ENCODE measurements around the gene TMEM150B. TPM values are rescaled to one million over a fixed set of nuclear protein-coding genes. Genes with fewer than 3 reads are reported as not detected.
A peak's percentile ranks its signal among the peaks of the same experiment; 100 is the strongest.

TMEM150B gene
- total RNA-seq, 1 experiment from 2014 or later: not detected

DNA sequence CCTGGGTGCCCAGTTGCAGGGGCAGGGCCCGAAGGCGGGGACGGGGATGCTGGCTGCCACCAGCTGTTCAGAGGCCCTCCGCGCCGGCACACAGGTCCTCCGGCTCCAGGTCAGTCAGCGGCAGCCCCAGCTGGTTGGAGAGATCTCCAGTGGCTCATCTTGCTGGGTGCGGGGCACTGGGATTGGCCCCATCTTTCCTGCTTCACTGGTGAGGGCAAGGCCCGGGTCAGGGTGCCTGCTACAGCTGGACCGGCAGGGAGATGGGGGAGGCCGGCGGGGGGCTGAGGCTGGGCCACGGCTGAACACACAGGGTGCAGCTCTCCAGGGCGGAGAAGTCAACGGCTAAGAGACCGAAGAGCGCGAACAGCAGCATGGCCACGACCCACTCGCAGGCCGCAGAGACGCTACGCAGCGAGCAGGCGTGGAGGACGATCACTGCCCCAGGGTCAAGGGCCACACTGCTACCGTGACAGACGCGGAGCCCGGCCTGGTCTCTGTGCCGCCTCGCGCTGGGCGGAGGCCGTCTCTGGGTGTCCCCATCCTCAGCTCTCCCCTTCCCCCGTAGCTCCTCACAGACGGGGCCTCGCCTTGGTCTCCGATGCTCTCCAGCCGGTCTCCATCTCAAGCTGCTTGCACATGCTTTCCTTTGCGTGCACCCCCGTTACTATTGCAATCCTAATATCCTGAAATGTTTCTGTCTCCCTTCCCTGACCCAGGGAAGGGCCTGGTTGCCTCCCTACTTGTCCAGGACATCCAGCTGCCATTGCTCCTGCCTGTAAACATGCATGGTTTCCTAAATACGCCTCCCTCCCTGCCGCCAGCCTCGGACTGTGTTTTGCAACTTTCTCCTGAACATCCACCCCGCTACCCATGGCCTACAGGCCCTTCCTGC lies 12.3 kb downstream of the TMEM150B start:
- Histone ChIP-seq H3K27ac (no peak overlapping the region), H3K4me3 (no peak overlapping the region), H3K4me1 (replicated peaks) (no peaks in the 10 kb centered on the region), H3K36me3 (peaks cover 5% of the 10 kb centered on the region), H3K9me3 (replicated peaks) (peaks cover 3% of the 10 kb centered on the region; the same call in 1 of the 2 replicates), H3K27me3 (replicated peaks) (no peaks in the 10 kb centered on the region)
- no peak for DNase-seq (ENCODE audit: low read depth in 1 of 2, low spot score in 2 of 2)

DNA sequence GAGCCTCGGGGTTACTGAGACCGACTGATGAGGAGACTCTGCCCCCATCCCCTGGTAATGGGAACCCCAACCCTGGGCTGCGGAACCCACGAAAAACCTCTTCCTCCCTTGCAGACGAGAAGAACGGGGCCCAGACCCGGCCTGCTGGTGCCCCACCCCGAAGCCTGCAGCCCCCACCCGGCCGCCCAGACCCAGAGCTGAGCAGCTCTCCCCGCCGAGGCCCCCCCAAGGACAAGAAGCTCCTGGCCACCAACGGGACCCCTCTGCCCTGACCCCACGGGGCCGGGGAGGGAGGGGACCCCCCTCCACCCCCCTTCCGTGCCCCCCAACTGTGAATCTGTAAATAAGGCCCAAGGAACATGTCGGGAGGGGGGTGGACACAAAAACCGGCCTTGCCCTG lies 13.3 kb downstream of the TMEM150B start:
- Histone ChIP-seq H3K27ac (no peak overlapping the region), H3K4me3 (no peak overlapping the region), H3K27me3 (replicated peaks) (no peaks in the 10 kb centered on the region), H3K9me3 (replicated peaks) (peaks cover 3% of the 10 kb centered on the region; the same call in 1 of the 2 replicates), H3K36me3 (peaks cover 6% of the 10 kb centered on the region), H3K4me1 (replicated peaks) (no peaks in the 10 kb centered on the region)
- no peak for DNase-seq (ENCODE audit: low read depth in 1 of 2, low spot score in 2 of 2)

DNA sequence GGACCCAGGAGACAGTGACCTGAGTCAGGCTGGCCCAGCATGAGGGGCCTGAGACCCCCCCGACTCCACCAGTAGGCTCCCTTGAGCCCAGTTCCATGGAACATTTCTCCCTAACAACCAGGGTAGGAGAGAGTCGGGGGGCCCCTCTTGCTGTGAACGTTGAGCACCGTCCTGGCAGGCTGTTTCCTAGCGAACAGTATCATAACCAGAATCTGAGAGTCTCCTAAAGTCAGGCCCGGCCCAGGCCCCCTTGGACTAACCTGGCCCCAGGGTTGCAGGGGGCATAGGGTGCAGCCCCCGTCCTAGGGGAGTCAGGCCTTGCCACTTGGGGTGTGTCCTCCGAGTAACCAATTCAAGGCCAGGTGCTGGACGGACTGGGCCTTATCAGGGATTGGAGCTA lies 13.7 kb downstream of the TMEM150B start:
- no peak overlapping the region for H3K4me3 ChIP-seq
- H3K27ac ChIP-seq: no peak overlapping the region
- H3K9me3 ChIP-seq (replicated peaks): peaks cover 3% of the 10 kb centered on the region; the same call in 1 of the 2 replicates
- H3K4me1 ChIP-seq (replicated peaks): no peaks in the 10 kb centered on the region
- no peak for DNase-seq (ENCODE audit: low read depth in 1 of 2, low spot score in 2 of 2)
- no peaks in the 10 kb centered on the region for H3K27me3 ChIP-seq (replicated peaks)
- H3K36me3 ChIP-seq: peaks cover 10% of the 10 kb centered on the region

DNA sequence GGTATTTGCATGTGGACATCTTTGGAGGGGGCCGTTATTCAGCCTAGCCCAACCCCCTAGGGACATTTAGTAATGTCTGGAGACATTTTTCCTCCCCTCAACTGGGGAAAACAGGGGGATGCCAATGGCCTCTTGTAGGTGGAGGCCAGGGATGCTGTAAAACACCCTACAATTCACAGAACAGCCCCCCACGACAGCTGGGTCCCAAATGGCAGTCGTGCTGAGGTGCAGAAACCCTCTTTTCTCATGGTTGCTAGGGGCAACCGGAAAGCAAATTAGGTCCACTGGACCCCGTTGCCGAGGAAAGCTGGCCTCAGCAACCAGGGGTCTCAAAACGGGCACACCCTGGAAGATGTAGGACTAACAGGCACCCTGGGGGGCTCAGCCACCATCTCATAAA lies 14.6 kb downstream of the TMEM150B start:
- H3K4me3 ChIP-seq: no peak overlapping the region
- no peak for DNase-seq (ENCODE audit: low read depth in 1 of 2, low spot score in 2 of 2)
- H3K9me3 ChIP-seq (replicated peaks): no peaks in the 10 kb centered on the region
- no peaks in the 10 kb centered on the region for H3K4me1 ChIP-seq (replicated peaks)
- peaks cover 19% of the 10 kb centered on the region for H3K36me3 ChIP-seq
- no peak overlapping the region for H3K27ac ChIP-seq
- no peaks in the 10 kb centered on the region for H3K27me3 ChIP-seq (replicated peaks)

DNA sequence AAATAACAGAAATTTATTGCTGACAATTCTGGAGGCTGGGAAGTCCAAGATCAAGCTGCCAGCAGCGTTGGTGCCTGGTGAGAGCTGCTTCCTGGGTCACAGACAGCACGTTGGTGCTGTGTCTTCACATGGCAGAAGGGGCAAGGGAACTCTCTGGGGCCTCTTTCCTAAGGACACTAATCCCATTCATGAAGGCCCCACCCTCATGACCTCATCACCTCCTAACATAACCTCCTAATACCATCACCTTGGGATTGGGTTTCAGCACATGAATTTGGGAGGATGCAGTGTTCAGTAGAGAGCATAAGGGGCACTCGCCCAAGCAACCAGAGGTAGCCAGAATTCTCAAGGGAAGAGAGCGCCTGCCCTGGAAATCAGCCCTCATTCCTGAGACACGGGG lies 15.7 kb downstream of the TMEM150B start:
- Histone ChIP-seq H3K4me3 (no peak overlapping the region), H3K9me3 (replicated peaks) (no peaks in the 10 kb centered on the region), H3K27me3 (replicated peaks) (no peaks in the 10 kb centered on the region), H3K36me3 (peaks cover 24% of the 10 kb centered on the region), H3K4me1 (replicated peaks) (no peaks in the 10 kb centered on the region), H3K27ac (no peak overlapping the region)
- no peak for DNase-seq (ENCODE audit: low read depth in 1 of 2, low spot score in 2 of 2)

DNA sequence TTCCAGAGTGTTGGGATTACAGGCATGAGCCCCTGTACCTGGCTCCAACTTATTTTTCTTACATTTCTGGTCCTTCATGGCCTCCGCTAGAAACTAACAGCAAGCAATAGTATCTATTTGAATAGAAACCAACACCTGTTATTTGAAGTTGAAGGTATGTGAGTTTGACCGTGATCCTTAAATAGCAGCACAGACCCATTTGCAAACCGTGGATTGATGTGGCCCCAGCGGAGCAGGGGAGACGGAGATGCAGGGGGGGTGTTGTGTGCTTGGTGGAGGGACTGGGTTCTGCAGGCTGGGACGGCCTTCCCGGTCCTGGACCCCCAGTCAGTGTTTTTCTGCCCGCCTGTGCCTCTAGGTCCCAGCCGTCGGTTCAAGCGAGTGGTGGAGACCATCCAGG lies 16.9 kb downstream of the TMEM150B start:
- no peak for DNase-seq (ENCODE audit: low read depth in 1 of 2, low spot score in 2 of 2)
- H3K36me3 ChIP-seq: peaks cover 24% of the 10 kb centered on the region
- no peak overlapping the region for H3K27ac ChIP-seq
- H3K9me3 ChIP-seq (replicated peaks): no peaks in the 10 kb centered on the region
- no peak overlapping the region for H3K4me3 ChIP-seq
- no peaks in the 10 kb centered on the region for H3K4me1 ChIP-seq (replicated peaks)
- no peaks in the 10 kb centered on the region for H3K27me3 ChIP-seq (replicated peaks)

DNA sequence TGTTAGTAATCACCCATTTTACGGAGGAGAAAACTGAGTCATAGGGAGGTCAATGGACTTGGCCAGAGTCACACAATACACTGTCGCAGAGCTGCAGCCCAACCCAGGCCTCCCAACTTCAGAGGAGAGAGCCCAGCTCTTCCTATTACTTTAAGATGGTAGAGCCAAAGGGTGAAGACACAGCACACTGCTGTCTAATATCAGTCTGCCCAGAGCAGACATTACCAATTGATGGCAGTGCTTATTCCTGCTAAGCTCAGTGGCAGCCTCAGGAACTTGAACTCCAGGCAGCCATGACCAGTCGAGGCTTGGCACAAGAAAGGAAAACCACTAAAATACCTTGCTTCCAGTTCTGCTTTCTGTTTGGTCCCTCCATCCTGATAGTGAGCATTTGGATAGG lies 18.4 kb downstream of the TMEM150B start:
- Histone ChIP-seq H3K36me3 (peaks cover 31% of the 10 kb centered on the region), H3K4me1 (replicated peaks) (peaks cover 6% of the 10 kb centered on the region), H3K27ac (no peak overlapping the region), H3K9me3 (replicated peaks) (no peaks in the 10 kb centered on the region), H3K27me3 (replicated peaks) (no peaks in the 10 kb centered on the region), H3K4me3 (no peak overlapping the region)
- DNase-seq (ENCODE audit: low read depth in 1 of 2, low spot score in 2 of 2): no peak

DNA sequence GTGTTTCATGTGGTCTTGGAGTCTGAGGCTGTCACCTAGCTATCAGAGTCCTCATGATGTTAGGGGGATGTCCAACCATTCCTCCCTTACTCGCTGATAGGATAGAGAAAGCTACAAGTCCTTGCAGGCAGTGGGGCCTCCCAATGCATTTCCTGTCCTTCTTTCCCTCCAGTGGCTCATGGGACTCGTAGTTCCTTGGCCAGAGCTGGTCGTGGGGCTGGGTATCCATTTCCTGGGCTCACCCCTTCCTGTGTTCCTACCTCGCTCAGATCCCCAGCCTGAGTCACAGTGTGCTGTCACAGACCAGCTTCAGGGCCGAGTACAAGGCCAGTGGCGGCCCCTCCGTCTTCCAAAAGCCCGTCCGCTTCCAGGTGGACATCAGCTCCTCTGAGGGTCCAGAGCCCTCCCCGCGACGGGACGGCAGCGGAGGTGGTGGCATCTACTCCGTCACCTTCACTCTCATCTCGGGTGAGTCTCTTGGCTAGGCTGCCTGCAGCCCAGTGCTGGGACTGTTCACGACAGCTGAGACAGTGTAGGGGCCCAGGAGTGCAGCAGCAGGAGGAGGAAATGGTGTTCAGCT lies 19.1 kb downstream of the TMEM150B start:
- Histone ChIP-seq H3K27ac (no peak overlapping the region), H3K9me3 (replicated peaks) (no peaks in the 10 kb centered on the region), H3K4me3 (no peak overlapping the region), H3K27me3 (replicated peaks) (no peaks in the 10 kb centered on the region), H3K36me3 (peaks cover 31% of the 10 kb centered on the region), H3K4me1 (replicated peaks) (peaks cover 9% of the 10 kb centered on the region)
- no peak for DNase-seq (ENCODE audit: low read depth in 1 of 2, low spot score in 2 of 2)

DNA sequence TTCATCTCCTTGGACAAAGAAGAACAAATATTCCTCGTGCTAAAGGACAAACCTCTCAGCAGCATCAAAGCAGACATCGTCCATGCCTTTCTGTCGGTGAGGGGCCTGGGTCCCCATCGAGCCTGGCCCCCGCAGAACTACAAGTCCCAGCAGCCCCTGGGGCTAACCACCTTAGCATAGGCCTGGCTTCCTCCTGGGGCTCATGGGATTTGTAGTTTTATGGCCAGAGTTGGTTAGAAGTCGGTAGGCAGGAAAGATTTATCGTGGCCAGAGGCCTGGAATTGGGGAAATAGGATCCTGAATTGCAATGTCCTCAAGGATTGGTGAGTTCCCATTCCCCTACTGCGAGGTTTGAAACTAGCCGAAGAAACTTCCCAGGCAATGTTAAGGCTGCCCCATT lies 19.6 kb downstream of the TMEM150B start:
- Histone ChIP-seq H3K4me1 (replicated peaks) (peaks cover 9% of the 10 kb centered on the region), H3K36me3 (peaks cover 31% of the 10 kb centered on the region), H3K4me3 (no peak overlapping the region), H3K27ac (no peak overlapping the region), H3K27me3 (replicated peaks) (no peaks in the 10 kb centered on the region), H3K9me3 (replicated peaks) (no peaks in the 10 kb centered on the region)
- DNase-seq (ENCODE audit: low read depth in 1 of 2, low spot score in 2 of 2): peak in 1 of 2 experiments; percentile 22

DNA sequence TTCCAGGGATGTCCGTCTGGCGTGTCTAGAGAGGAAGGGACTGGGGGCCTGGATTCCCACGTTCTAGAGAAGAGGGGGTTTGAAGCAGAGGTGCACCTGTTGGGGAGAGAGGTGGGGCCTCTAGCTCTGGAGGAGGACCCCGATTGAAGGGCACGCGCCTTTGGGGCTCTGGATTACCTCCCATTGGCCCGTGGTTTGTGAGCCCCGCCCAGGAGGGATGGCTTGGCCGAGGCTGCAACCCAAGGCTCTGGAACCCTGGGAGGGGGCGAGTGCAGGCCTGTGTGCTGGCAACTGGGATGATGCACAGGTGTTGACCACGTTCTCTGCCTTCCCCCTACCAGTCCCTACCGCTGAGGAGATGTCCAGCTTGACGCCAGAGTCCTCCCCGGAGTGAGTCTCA lies 20.2 kb downstream of the TMEM150B start:
- no peak for DNase-seq (ENCODE audit: low read depth in 1 of 2, low spot score in 2 of 2)
- H3K36me3 ChIP-seq: peaks cover 31% of the 10 kb centered on the region

DNA sequence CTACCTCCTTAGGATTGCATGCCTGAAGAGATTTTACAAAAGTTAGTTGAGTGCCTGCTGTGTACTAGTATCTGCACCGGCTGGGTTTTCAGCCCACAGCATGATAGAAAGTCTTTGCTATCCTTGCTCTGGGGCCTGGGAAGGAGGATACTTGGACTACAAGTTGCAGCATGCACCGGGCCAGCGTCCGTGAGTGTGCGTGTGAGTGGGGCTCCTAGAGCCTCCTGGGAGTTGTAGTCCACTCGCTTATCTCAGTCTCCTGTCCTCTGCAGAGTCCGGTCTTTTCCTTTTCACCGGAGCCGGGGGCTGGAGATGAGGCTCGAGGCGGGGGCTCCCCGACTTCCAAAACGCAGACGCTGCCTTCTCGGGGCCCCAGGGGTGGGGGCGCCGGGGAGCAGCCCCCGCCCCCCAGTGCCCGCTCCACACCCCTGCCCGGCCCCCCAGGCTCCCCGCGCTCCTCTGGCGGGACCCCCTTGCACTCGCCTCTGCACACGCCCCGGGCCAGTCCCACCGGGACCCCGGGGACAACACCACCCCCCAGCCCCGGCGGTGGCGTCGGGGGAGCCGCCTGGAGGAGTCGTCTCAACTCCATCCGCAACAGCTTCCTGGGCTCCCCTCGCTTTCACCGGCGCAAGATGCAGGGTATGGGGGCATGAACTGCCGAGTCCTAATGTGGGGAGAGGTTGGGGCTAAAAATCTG lies 20.7 kb downstream of the TMEM150B start:
- H3K4me1 ChIP-seq (replicated peaks): peaks cover 9% of the 10 kb centered on the region
- no peaks in the 10 kb centered on the region for H3K9me3 ChIP-seq (replicated peaks)
- H3K27me3 ChIP-seq (replicated peaks): no peaks in the 10 kb centered on the region
- no peak overlapping the region for H3K27ac ChIP-seq
- H3K36me3 ChIP-seq: peaks cover 30% of the 10 kb centered on the region
- no peak for DNase-seq (ENCODE audit: low read depth in 1 of 2, low spot score in 2 of 2)
- H3K4me3 ChIP-seq: no peak overlapping the region

More for the DNA sequence above, 20.2 kb downstream of the TMEM150B start:
- H3K27me3 ChIP-seq (replicated peaks): no peaks in the 10 kb centered on the region
- H3K9me3 ChIP-seq (replicated peaks): no peaks in the 10 kb centered on the region
- H3K4me3 ChIP-seq: no peak overlapping the region
- peaks cover 9% of the 10 kb centered on the region for H3K4me1 ChIP-seq (replicated peaks)
- H3K27ac ChIP-seq: no peak overlapping the region

DNA sequence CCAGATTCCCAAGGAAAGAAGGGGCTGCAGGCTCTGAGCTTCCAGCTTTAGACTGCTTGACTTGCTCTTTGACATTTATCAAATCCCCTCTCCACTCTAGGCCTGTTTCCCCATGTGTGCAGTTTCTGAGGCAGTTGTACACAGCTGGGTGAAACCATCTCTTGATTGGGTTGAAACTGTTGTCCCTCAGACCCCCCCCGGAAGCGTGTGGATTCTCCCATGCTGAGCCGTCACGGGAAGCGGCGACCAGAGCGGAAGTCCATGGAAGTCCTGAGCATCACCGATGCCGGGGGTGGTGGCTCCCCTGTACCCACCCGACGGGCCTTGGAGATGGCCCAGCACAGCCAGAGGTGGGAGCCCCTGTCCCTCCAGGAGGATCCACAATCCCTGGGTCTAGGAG lies 21.7 kb downstream of the TMEM150B start:
- H3K27me3 ChIP-seq (replicated peaks): no peaks in the 10 kb centered on the region
- H3K4me1 ChIP-seq (replicated peaks): peaks cover 9% of the 10 kb centered on the region
- no peak for DNase-seq (ENCODE audit: low read depth in 1 of 2, low spot score in 2 of 2)
- no peak overlapping the region for H3K27ac ChIP-seq
- no peak overlapping the region for H3K4me3 ChIP-seq
- peaks cover 26% of the 10 kb centered on the region for H3K36me3 ChIP-seq
- H3K9me3 ChIP-seq (replicated peaks): no peaks in the 10 kb centered on the region

DNA sequence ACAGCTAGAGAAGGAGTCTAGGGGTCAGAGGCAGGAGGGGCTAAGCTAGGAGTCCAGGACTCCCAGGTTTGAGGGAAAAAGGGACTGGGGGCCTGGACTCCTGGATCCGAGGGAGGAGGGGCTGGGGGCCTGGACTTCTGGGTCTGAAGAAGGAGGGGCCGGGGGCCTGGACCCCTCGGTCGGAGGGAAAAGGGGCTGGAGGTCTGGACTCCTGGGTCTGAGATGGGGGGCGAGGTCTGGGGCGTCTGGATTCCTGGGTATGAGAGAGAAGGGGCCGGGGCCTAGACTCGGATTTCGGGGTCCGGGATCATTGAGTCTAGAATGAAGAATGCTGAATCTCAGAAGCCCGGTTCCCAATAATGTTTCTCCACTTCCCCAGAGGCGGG lies 22.8 kb downstream of the TMEM150B start:
- Histone ChIP-seq H3K27me3 (replicated peaks) (no peaks in the 10 kb centered on the region), H3K9me3 (replicated peaks) (no peaks in the 10 kb centered on the region), H3K4me1 (replicated peaks) (peaks cover 9% of the 10 kb centered on the region), H3K36me3 (peaks cover 26% of the 10 kb centered on the region), H3K4me3 (peak overlapping the region; percentile 26), H3K27ac (no peak overlapping the region)
- no peak for DNase-seq (ENCODE audit: low read depth in 1 of 2, low spot score in 2 of 2)

Data from SJSA1 (cell line).